Measurements from ENCODE around the gene MRPL9.
"Not testable (repeated sequence)": the region's sequence is repeated elsewhere in the genome, so short reads cannot be mapped to it uniquely, and the experiment has no call there.

MRPL9 gene

GRCh38 chr1:151777317-151777716 is 14.0 kb upstream of the MRPL9 start:
- Histone ChIP-seq H2AFZ (ENCODE audit: low read depth, low read length) (no peak overlapping the region), H3K36me3 (ENCODE audit: insufficient read depth, low read length) (peaks cover 70% of the 10 kb centered on the region), H3K27me3 (ENCODE audit: insufficient read depth, low read length) (no peaks in the 10 kb centered on the region), H3K9me3 (ENCODE audit: low read length) (peaks cover 3% of the 10 kb centered on the region), H3K4me1 (ENCODE audit: insufficient read depth, low read length) (no peaks in the 10 kb centered on the region), H3K4me3 (ENCODE audit: low read length) (no peak overlapping the region)

GRCh38 chr1:151776665-151777062 is 13.4 kb upstream of the MRPL9 start:
- H3K4me1 ChIP-seq (ENCODE audit: insufficient read depth, low read length), result no peaks in the 10 kb centered on the region
- H2AFZ ChIP-seq (ENCODE audit: low read depth, low read length), result no peak overlapping the region
- no peaks in the 10 kb centered on the region for H3K27me3 ChIP-seq (ENCODE audit: insufficient read depth, low read length)
- peaks cover 68% of the 10 kb centered on the region for H3K36me3 ChIP-seq (ENCODE audit: insufficient read depth, low read length)
- H3K9me3 ChIP-seq (ENCODE audit: low read length), result peaks cover 3% of the 10 kb centered on the region
- H3K4me3 ChIP-seq (ENCODE audit: low read length), result no peak overlapping the region

- Histone ChIP-seq H3K9me3 (ENCODE audit: low read length) (no peaks in the 10 kb centered on the region), H3K27me3 (ENCODE audit: insufficient read depth, low read length) (no peaks in the 10 kb centered on the region), H2AFZ (ENCODE audit: low read depth, low read length) (no peak overlapping the region), H3K4me3 (ENCODE audit: low read length) (no peak overlapping the region), H3K36me3 (ENCODE audit: insufficient read depth, low read length) (peaks cover 63% of the 10 kb centered on the region), H3K4me1 (ENCODE audit: insufficient read depth, low read length) (no peaks in the 10 kb centered on the region)
These were observed 12.8 kb upstream of the MRPL9 start for GRCh38 chr1:151775894-151776664.

- Histone ChIP-seq H3K27me3 (ENCODE audit: insufficient read depth, low read length) (no peaks in the 10 kb centered on the region), H2AFZ (ENCODE audit: low read depth, low read length) (no peak overlapping the region), H3K4me3 (ENCODE audit: low read length) (no peak overlapping the region), H3K9me3 (ENCODE audit: low read length) (no peaks in the 10 kb centered on the region), H3K4me1 (ENCODE audit: insufficient read depth, low read length) (no peaks in the 10 kb centered on the region), H3K36me3 (ENCODE audit: insufficient read depth, low read length) (peaks cover 53% of the 10 kb centered on the region)
These were observed 11.1 kb upstream of the MRPL9 start for GRCh38 chr1:151774256-151774922.

DNA sequence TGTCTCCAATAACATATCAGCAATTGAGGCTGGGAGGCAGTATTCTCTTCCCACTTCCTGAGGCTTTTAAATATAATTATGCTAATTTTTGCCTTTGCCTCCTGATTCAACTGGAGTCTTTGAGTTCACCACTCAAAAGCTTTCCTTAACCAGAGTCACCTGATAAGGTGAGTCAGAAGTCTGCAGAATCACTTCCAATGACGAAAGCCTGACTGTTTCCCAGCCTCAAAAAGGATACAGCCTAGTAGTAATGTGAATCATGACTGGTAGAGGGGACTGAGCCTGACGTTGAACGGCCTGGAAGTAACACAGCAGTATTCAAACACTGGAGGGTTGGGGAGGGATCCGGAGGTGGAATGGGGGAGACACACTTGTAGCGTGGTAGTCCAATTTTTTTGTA is 10.4 kb upstream of the MRPL9 start:
- H3K36me3 ChIP-seq (ENCODE audit: insufficient read depth, low read length), result peaks cover 46% of the 10 kb centered on the region
- no peaks in the 10 kb centered on the region for H3K9me3 ChIP-seq (ENCODE audit: low read length)
- H3K27me3 ChIP-seq (ENCODE audit: insufficient read depth, low read length), result no peaks in the 10 kb centered on the region
- no peak overlapping the region for H3K4me3 ChIP-seq (ENCODE audit: low read length)
- H2AFZ ChIP-seq (ENCODE audit: low read depth, low read length), result no peak overlapping the region
- no peaks in the 10 kb centered on the region for H3K4me1 ChIP-seq (ENCODE audit: insufficient read depth, low read length)

- not testable (repeated sequence) for H3K4me1 ChIP-seq (ENCODE audit: insufficient read depth, low read length); H3K9me3 ChIP-seq (ENCODE audit: low read length); H3K36me3 ChIP-seq (ENCODE audit: insufficient read depth, low read length); H3K4me3 ChIP-seq (ENCODE audit: low read length); H2AFZ ChIP-seq (ENCODE audit: low read depth, low read length); H3K27me3 ChIP-seq (ENCODE audit: insufficient read depth, low read length)
These were observed 6.0 kb upstream of the MRPL9 start for GRCh38 chr1:151769270-151769669.

- H3K27me3 ChIP-seq (ENCODE audit: insufficient read depth, low read length); H3K4me3 ChIP-seq (ENCODE audit: low read length); H3K9me3 ChIP-seq (ENCODE audit: low read length); H2AFZ ChIP-seq (ENCODE audit: low read depth, low read length); H3K36me3 ChIP-seq (ENCODE audit: insufficient read depth, low read length); H3K4me1 ChIP-seq (ENCODE audit: insufficient read depth, low read length): not testable (repeated sequence)
These were observed 5.2 kb upstream of the MRPL9 start for GRCh38 chr1:151768351-151769066.

GRCh38 chr1:151763990-151764389 is 694 bp upstream of the MRPL9 start:
- peaks cover 28% of the 10 kb centered on the region for H3K36me3 ChIP-seq (ENCODE audit: insufficient read depth, low read length)
- no peaks in the 10 kb centered on the region for H3K9me3 ChIP-seq (ENCODE audit: low read length)
- H3K4me3 ChIP-seq (ENCODE audit: low read length), result peak overlapping the region; percentile 95
- H3K4me1 ChIP-seq (ENCODE audit: insufficient read depth, low read length), result peaks cover 16% of the 10 kb centered on the region
- H3K27me3 ChIP-seq (ENCODE audit: insufficient read depth, low read length), result no peaks in the 10 kb centered on the region
- H2AFZ ChIP-seq (ENCODE audit: low read depth, low read length), result peak overlapping the region; percentile 97

DNA sequence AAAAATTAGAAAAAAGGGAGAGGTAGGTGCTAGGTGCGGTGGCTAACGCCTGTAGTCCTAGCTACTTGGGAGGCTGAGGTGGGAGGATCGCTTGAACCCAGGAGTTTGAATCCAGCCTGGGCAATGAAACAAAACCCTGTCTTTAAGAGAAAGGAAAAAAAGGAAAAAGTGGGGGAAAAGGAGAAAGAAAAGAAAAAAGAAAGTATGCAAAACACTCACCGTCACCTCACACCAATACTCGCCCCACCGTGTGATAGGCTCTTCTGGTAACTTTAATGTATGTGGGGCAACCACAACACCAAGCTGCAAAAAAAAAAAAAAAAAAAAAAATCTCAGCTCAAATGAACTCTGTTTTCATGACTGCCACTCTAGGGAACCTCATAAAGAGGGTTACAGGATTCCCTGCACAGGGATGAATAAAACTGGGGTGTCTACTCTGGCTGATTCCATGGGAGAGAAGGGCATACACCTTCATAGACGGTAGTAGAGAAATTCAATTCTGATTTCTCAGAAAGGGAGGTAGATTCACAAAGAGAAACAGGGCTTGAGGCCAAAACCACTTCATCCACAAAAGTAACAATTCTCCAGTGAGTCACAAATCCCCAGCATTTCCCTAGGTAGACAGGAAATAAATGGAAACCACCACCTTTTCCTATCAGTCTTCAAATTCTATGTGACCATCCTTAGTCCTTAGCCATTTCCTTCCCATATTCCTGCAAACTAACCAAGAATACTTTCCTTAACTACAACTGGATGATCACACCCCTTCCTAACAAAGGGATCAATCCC is 2.5 kb downstream of the MRPL9 start:
- Histone ChIP-seq H3K36me3 (ENCODE audit: insufficient read depth, low read length) (peaks cover 39% of the 10 kb centered on the region), H3K27me3 (ENCODE audit: insufficient read depth, low read length) (no peaks in the 10 kb centered on the region), H2AFZ (ENCODE audit: low read depth, low read length) (no peak overlapping the region), H3K9me3 (ENCODE audit: low read length) (no peaks in the 10 kb centered on the region), H3K4me1 (ENCODE audit: insufficient read depth, low read length) (peaks cover 16% of the 10 kb centered on the region), H3K4me3 (ENCODE audit: low read length) (no peak overlapping the region)

DNA sequence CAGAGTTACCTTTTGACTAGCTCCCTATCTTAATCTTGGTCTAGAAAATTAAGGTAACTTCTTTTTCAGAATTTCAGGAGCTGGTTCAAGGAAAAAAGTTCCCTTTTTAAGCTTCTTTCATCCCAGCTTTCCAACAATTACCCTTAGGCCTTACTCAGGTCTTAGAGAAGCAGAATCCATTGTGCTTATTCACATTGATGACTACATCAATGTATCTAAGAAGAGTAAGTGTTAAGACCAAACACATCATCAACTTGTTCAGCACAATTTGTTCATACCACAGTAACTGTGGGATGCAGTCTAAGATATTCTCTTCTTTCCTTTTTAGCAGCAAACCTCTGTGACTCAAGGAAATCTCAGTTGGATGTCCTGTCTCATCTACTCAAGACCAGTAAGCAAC is 4.1 kb downstream of the MRPL9 start:
- no peak overlapping the region for H2AFZ ChIP-seq (ENCODE audit: low read depth, low read length)
- H3K36me3 ChIP-seq (ENCODE audit: insufficient read depth, low read length), result peaks cover 39% of the 10 kb centered on the region
- H3K4me1 ChIP-seq (ENCODE audit: insufficient read depth, low read length), result peaks cover 13% of the 10 kb centered on the region

DNA sequence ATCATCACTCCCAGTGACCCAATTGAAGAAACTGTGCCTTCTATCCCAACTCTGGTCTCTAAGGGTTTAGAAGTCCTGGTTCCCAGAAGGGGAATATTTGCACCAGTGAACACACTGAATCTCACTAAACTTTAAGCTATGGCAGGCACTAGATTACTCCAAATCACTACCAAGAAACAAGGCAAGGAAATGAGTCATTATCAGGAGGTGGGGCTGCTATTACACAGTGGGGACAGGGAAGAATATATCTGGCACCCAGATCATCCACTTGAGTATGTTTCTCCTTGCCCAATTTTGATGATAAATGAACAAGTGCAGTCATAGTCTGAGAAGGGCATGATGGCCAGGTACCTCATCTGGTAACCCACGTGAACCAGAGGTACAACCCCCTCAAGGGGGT is 7.0 kb downstream of the MRPL9 start:
- Histone ChIP-seq H3K27me3 (ENCODE audit: insufficient read depth, low read length) (no peaks in the 10 kb centered on the region), H2AFZ (ENCODE audit: low read depth, low read length) (no peak overlapping the region), H3K4me3 (ENCODE audit: low read length) (no peak overlapping the region), H3K4me1 (ENCODE audit: insufficient read depth, low read length) (no peaks in the 10 kb centered on the region), H3K36me3 (ENCODE audit: insufficient read depth, low read length) (peaks cover 31% of the 10 kb centered on the region), H3K9me3 (ENCODE audit: low read length) (no peaks in the 10 kb centered on the region)

More for the DNA sequence above, 4.1 kb downstream of the MRPL9 start:
- no peaks in the 10 kb centered on the region for H3K9me3 ChIP-seq (ENCODE audit: low read length)
- no peak overlapping the region for H3K4me3 ChIP-seq (ENCODE audit: low read length)
- H3K27me3 ChIP-seq (ENCODE audit: insufficient read depth, low read length), result no peaks in the 10 kb centered on the region

- H3K4me1 ChIP-seq (ENCODE audit: insufficient read depth, low read length), result no peaks in the 10 kb centered on the region
- peaks cover 10% of the 10 kb centered on the region for H3K27me3 ChIP-seq (ENCODE audit: insufficient read depth, low read length)
- H3K36me3 ChIP-seq (ENCODE audit: insufficient read depth, low read length), result no peaks in the 10 kb centered on the region
- no peak overlapping the region for H3K4me3 ChIP-seq (ENCODE audit: low read length)
- peaks cover 9% of the 10 kb centered on the region for H3K9me3 ChIP-seq (ENCODE audit: low read length)
- H2AFZ ChIP-seq (ENCODE audit: low read depth, low read length), result no peak overlapping the region
These were observed 21.8 kb downstream of the MRPL9 start for GRCh38 chr1:151741516-151741915.
